Hepatocyte (in vitro differentiated cells): ENCODE measurements around the gene GRB14. TPM values are rescaled to one million over a fixed set of nuclear protein-coding genes. Genes with fewer than 3 reads are reported as not detected.

Experiments used
- DNase-seq: peaks from one replicate; pipeline ENCODE4 v3.0.0-alpha.2; 2016; ENCODE audit warnings: low spot score
- H2AFZ ChIP-seq: fragments of 200-600 bp; sonication (generic); 2 replicates; pipeline ENCODE4 v1.6.0; 2016; ENCODE audit warnings: antibody characterized with exemption, mild to moderate bottlenecking
- H3K27ac ChIP-seq: fragments of 200-600 bp; sonication (generic); 2 replicates; pipeline ENCODE4 v1.5.1; 2016; ENCODE audit warnings: mild to moderate bottlenecking
- H3K27me3 ChIP-seq: fragments of 200-600 bp; sonication (generic); 2 replicates; pipeline ENCODE4 v1.6.1; 2016
- H3K36me3 ChIP-seq: fragments of 200-600 bp; sonication (generic); replicated peaks from 2 replicates; pipeline ENCODE4 v1.5.1; 2016; ENCODE audit warnings: low read depth; ENCODE audit not compliant: insufficient read depth
- H3K4me1 ChIP-seq: fragments of 200-600 bp; sonication (generic); 2 replicates; pipeline ENCODE4 v1.5.1; 2016; ENCODE audit warnings: mild to moderate bottlenecking, moderate library complexity; ENCODE audit not compliant: insufficient read depth
- H3K4me2 ChIP-seq: fragments of 200-600 bp; sonication (generic); 2 replicates; pipeline ENCODE4 v1.6.0; 2016
- H3K4me3 ChIP-seq: fragments of 200-600 bp; sonication (generic); 2 replicates; pipeline ENCODE4 v1.5.1; 2016; ENCODE audit warnings: mild to moderate bottlenecking
- H3K79me2 ChIP-seq: fragments of 200-600 bp; sonication (generic); 2 replicates; pipeline ENCODE4 v1.6.0; 2017; ENCODE audit warnings: mild to moderate bottlenecking
- H3K9me2 ChIP-seq: fragments of 200-600 bp; sonication (generic); replicated peaks from 2 replicates; pipeline ENCODE4 v1.6.0; 2017; ENCODE audit warnings: mild to moderate bottlenecking; ENCODE audit not compliant: insufficient read depth
- H3K9me3 ChIP-seq: fragments of 200-600 bp; sonication (generic); 2 replicates; pipeline ENCODE4 v1.5.1; 2016; ENCODE audit warnings: low read depth, mild to moderate bottlenecking
- H4K20me1 ChIP-seq: fragments of 200-600 bp; sonication (generic); 2 replicates; pipeline ENCODE4 v1.6.0; 2016; ENCODE audit warnings: mild to moderate bottlenecking; ENCODE audit not compliant: insufficient read depth, poor library complexity, severe bottlenecking
- CTCF ChIP-seq: fragments of 200-600 bp; sonication (generic); IDR thresholded peaks from 2 replicates; pipeline ENCODE4 v1.5.1; 2016; ENCODE audit warnings: antibody characterized with exemption, mild to moderate bottlenecking; ENCODE audit not compliant: poor library complexity
- EZH2 ChIP-seq: fragments of 200-600 bp; sonication (generic); IDR thresholded peaks from 2 replicates; pipeline ENCODE4 v1.6.1; 2016; ENCODE audit warnings: antibody characterized with exemption, mild to moderate bottlenecking, borderline replicate concordance
- EZH2phosphoT487 ChIP-seq: fragments of 200-600 bp; sonication (generic); IDR thresholded peaks from one replicate; pipeline ENCODE4 v1.6.1; 2018; ENCODE audit warnings: antibody characterized with exemption, mild to moderate bottlenecking, low read depth, moderate library complexity; ENCODE audit not compliant: unreplicated experiment, severe bottlenecking
- WGBS: methylation state at CpG from one replicate; pipeline ENCODE4 v1.1.6; 2016; ENCODE audit warnings: low lambda C conversion rate; ENCODE audit errors: missing lambda C conversion rate; 5-methylcytosine and 5-hydroxymethylcytosine counted together
- polyA plus RNA-seq: library from polyadenylated mRNA; unstranded; fragments of >200 nt; fragmentation: Nextera tagmentation; extraction: Ambion mirVana; gene quantifications from 2 replicates; pipeline ENCODE4 v1.2.1, GENCODE V29; 2016
- total RNA-seq: library from RNA; depleted of rRNA; stranded (reverse); fragments of >200 nt; gene quantifications from 2 replicates; pipeline ENCODE4 v1.2.3, GENCODE V29; 2014

GRB14 gene
- total and polyA plus RNA-seq, 2 experiments from 2014 or later = 4.2 to 4.5 TPM

GRCh38 chr2:164664070-164664469, 42.8 kb upstream of the GRB14 start:
- no peaks in the 10 kb centered on the region for H3K79me2 ChIP-seq
- H3K9me2 ChIP-seq = no peaks in the 10 kb centered on the region
- no peaks in the 10 kb centered on the region for H3K9me3 ChIP-seq
- no peak overlapping the region for H3K4me2 ChIP-seq
- no peak overlapping the region for H3K4me3 ChIP-seq
- no peaks in the 10 kb centered on the region for H3K27me3 ChIP-seq
- H3K27ac ChIP-seq = no peak overlapping the region
- no peak overlapping the region for H2AFZ ChIP-seq
- TF ChIP-seq EZH2phosphoT487 (no peak), CTCF (no peak)
- H3K36me3 ChIP-seq = no peaks in the 10 kb centered on the region
- H4K20me1 ChIP-seq = no peaks in the 10 kb centered on the region
- DNase-seq = no peak
- H3K4me1 ChIP-seq = no peaks in the 10 kb centered on the region

GRCh38 chr2:164662868-164663631, 41.8 kb upstream of the GRB14 start:
- Histone ChIP-seq H3K36me3 (no peaks in the 10 kb centered on the region), H3K27me3 (no peaks in the 10 kb centered on the region), H3K4me1 (no peaks in the 10 kb centered on the region), H4K20me1 (no peaks in the 10 kb centered on the region), H3K9me3 (no peaks in the 10 kb centered on the region), H3K9me2 (no peaks in the 10 kb centered on the region), H3K79me2 (no peaks in the 10 kb centered on the region), H2AFZ (no peak overlapping the region), H3K4me2 (no peak overlapping the region), H3K27ac (no peak overlapping the region), H3K4me3 (no peak overlapping the region)
- no peak for TF ChIP-seq CTCF
- no peak for TF ChIP-seq EZH2
- TF ChIP-seq EZH2phosphoT487 = no peak
- 100% methylated on average over 1 of the region's 1 CpG for WGBS
- DNase-seq = no peak

- Histone ChIP-seq H2AFZ (no peak overlapping the region), H3K27me3 (no peaks in the 10 kb centered on the region), H3K36me3 (no peaks in the 10 kb centered on the region), H4K20me1 (no peaks in the 10 kb centered on the region), H3K79me2 (no peaks in the 10 kb centered on the region), H3K9me3 (no peaks in the 10 kb centered on the region), H3K4me2 (no peak overlapping the region), H3K4me1 (no peaks in the 10 kb centered on the region), H3K9me2 (no peaks in the 10 kb centered on the region), H3K27ac (no peak overlapping the region), H3K4me3 (no peak overlapping the region)
- WGBS = 85% methylated on average over 1 of the region's 1 CpG
- DNase-seq = no peak
- TF ChIP-seq EZH2 (no peak), CTCF (no peak), EZH2phosphoT487 (no peak)
Observed at GRCh38 chr2:164662066-164662465, 40.8 kb upstream of the GRB14 start.

- no peak overlapping the region for H3K4me2 ChIP-seq
- no peaks in the 10 kb centered on the region for H3K4me1 ChIP-seq
- no peaks in the 10 kb centered on the region for H3K9me2 ChIP-seq
- H3K9me3 ChIP-seq = no peaks in the 10 kb centered on the region
- TF ChIP-seq CTCF (no peak), EZH2 (no peak), EZH2phosphoT487 (no peak)
- no peak overlapping the region for H3K27ac ChIP-seq
- H3K4me3 ChIP-seq = no peak overlapping the region
- H3K79me2 ChIP-seq = no peaks in the 10 kb centered on the region
- no peaks in the 10 kb centered on the region for H3K27me3 ChIP-seq
- no peak for DNase-seq
- no peak overlapping the region for H2AFZ ChIP-seq
- H4K20me1 ChIP-seq = no peaks in the 10 kb centered on the region
- H3K36me3 ChIP-seq = no peaks in the 10 kb centered on the region
Observed at GRCh38 chr2:164661349-164661748, 40.1 kb upstream of the GRB14 start.
